ENCODE data around the gene CYP2B6. TPM values are rescaled to one million over a fixed set of nuclear protein-coding genes. Genes with fewer than 3 reads are reported as not detected.

Gene CYP2B6
- total and polyA plus RNA-seq, 2 of the 13 experiments (the other 11 are each of a cell fraction or from before 2014, with no cell fraction given) = 0.09 TPM; not detected in 1

GRCh38 chr19:40981591-40981990 lies 9.5 kb upstream of the CYP2B6 start:
- CTCF ChIA-PET (ENCODE audit: low intra/inter-chr PET ratio, low total read pairs) = no interaction called here
- Histone ChIP-seq H3K27ac (ENCODE audit: extremely low read length, insufficient read depth, low read length) (no peak overlapping the region), H3K4me1 (ENCODE audit: insufficient read depth, low read length) (peaks cover 16% of the 10 kb centered on the region), H2AFZ (ENCODE audit: low read length) (no peak overlapping the region), H3K9me3 (ENCODE audit: low read length) (no peaks in the 10 kb centered on the region), H3K4me2 (ENCODE audit: low read depth, low read length) (no peak overlapping the region), H3K27me3 (ENCODE audit: control insufficient read depth in 1 of 2, insufficient read depth in 2 of 2, low read length in 2 of 2) (no peaks in the 10 kb centered on the region), H3K79me2 (ENCODE audit: insufficient read depth, low read length) (no peaks in the 10 kb centered on the region), H3K4me3 (replicated peaks in 1 of 3; ENCODE audit: insufficient read depth in 1 of 3, low read depth in 2 of 3, low read length in 3 of 3) (no peak overlapping the region), H3K9ac (ENCODE audit: insufficient read depth, low read depth, low read length) (no peak overlapping the region), H3K36me3 (replicated peaks in 1 of 2; ENCODE audit: control insufficient read depth in 1 of 2, insufficient read depth in 2 of 2, low read length in 2 of 2) (no peaks in the 10 kb centered on the region), H4K20me1 (ENCODE audit: insufficient read depth, low read length) (no peaks in the 10 kb centered on the region)
- TF ChIP-seq ZNF75D (CRISPR knock-in tag; IDR thresholded peaks at IDR 0.05; ENCODE audit: borderline replicate concordance) = no peak
- TF ChIP-seq ZNF484 (CRISPR knock-in tag; IDR thresholded peaks at IDR 0.05; ENCODE audit: borderline replicate concordance, low read depth) = no peak
- no peak for TF ChIP-seq HIVEP1 (CRISPR knock-in tag; IDR thresholded peaks at IDR 0.05)
- TF ChIP-seq MXI1 (IDR thresholded peaks at IDR 0.05; ENCODE audit: borderline replicate concordance, low read depth, low read length) = no peak
- no peak for TF ChIP-seq ZNF775 (CRISPR knock-in tag; IDR thresholded peaks at IDR 0.05; ENCODE audit: borderline replicate concordance)
- no peak for TF ChIP-seq RARG (CRISPR knock-in tag; IDR thresholded peaks at IDR 0.05; ENCODE audit: low read depth)
- TF ChIP-seq ZFX (CRISPR knock-in tag; IDR thresholded peaks at IDR 0.05; ENCODE audit: low read depth) = no peak
- TF ChIP-seq SNAPC5 (CRISPR knock-in tag; IDR thresholded peaks at IDR 0.05; ENCODE audit: borderline replicate concordance) = no peak
- no peak for TF ChIP-seq ZNF354B (CRISPR knock-in tag; IDR thresholded peaks at IDR 0.05)
- TF ChIP-seq PAF1 (CRISPR knock-in tag; IDR thresholded peaks at IDR 0.05) = no peak
- TF ChIP-seq ATF5 (CRISPR knock-in tag; IDR thresholded peaks at IDR 0.05; ENCODE audit: low read depth) = no peak
- TF ChIP-seq MNT (IDR thresholded peaks at IDR 0.05) = no peak
- no peak for TF ChIP-seq ETS1 (CRISPR knock-in tag; IDR thresholded peaks at IDR 0.05)
- TF ChIP-seq HMGA1 (CRISPR knock-in tag; conservative IDR thresholded peaks at IDR 0.05) = no peak
- no peak for TF ChIP-seq RARA (CRISPR knock-in tag; IDR thresholded peaks at IDR 0.05)
- TF ChIP-seq SETDB1 (CRISPR knock-in tag; IDR thresholded peaks at IDR 0.05; ENCODE audit: borderline replicate concordance) = no peak
- TF ChIP-seq ARHGAP35 (CRISPR knock-in tag; IDR thresholded peaks at IDR 0.05; ENCODE audit: borderline replicate concordance) = no peak
- TF ChIP-seq SP1 (IDR thresholded peaks at IDR 0.05) = no peak
- TF ChIP-seq SP1 (CRISPR knock-in tag; IDR thresholded peaks at IDR 0.05) = no peak
- no peak for FAIRE-seq
- ATAC-seq = no peak
- in situ Hi-C loops (cut with HindIII; ENCODE audit: extremely low pct_ligation_motif_present, low pct_unique_long_range_greater_than_20kb) (no loop called here), intact Hi-C loops (cut with micrococcal nuclease; ENCODE audit: unreplicated experiment) (no loop called here)
- no TSS peak for BruUV-seq (replicated peaks)
- POLR2A ChIA-PET = no interaction called here
- 3% methylated on average over 4 of the region's 4 CpGs for WGBS (ENCODE audit: low lambda C conversion rate)
- no peak for DNase-seq (ENCODE audit: low spot score)

All from HepG2 (cell line).